RWPE2 (cell line): ENCODE results near the gene BTF3.

Experiments used
- ATAC-seq: fragments of 200-7000 bp; cut with Tn5 transposase; 3 replicates; pipeline ENCODE4 v1.9.1; 2021; ENCODE audit warnings: low read depth
- DNase-seq: peaks from one replicate; pipeline ENCODE4 v3.0.0-alpha.2; 2020; ENCODE audit warnings: low spot score
- H3K27ac ChIP-seq: fragments of 450-650 bp; 2 replicates; pipeline ENCODE4 v1.5.1; 2017; ENCODE audit warnings: mild to moderate bottlenecking; ENCODE audit not compliant: poor library complexity, severe bottlenecking
- H3K27me3 ChIP-seq: fragments of 250-450 bp; sonication (Bioruptor Pico); 2 replicates; pipeline ENCODE4 v1.5.1; 2021; ENCODE audit warnings: mild to moderate bottlenecking, moderate library complexity; ENCODE audit not compliant: insufficient read depth, poor library complexity, severe bottlenecking
- H3K36me3 ChIP-seq: fragments of 250-450 bp; sonication (Bioruptor Pico); 2 replicates; pipeline ENCODE4 v1.5.1; 2020; ENCODE audit warnings: low read depth, mild to moderate bottlenecking, moderate library complexity
- H3K4me1 ChIP-seq: fragments of 250-450 bp; sonication (Bioruptor Pico); 2 replicates; pipeline ENCODE4 v1.5.1; 2021; ENCODE audit warnings: mild to moderate bottlenecking, moderate library complexity; ENCODE audit not compliant: insufficient read depth, poor library complexity, severe bottlenecking
- H3K4me3 ChIP-seq: fragments of 250-450 bp; sonication (Bioruptor Pico); 2 replicates; pipeline ENCODE4 v1.5.1; 2021; ENCODE audit warnings: mild to moderate bottlenecking, moderate library complexity; ENCODE audit not compliant: severe bottlenecking
- H3K9me3 ChIP-seq: fragments of 250-450 bp; sonication (Bioruptor Pico); 2 replicates; pipeline ENCODE4 v1.5.1; 2021; ENCODE audit warnings: mild to moderate bottlenecking, moderate library complexity; ENCODE audit not compliant: severe bottlenecking
- TF ChIP-seq, protein P1 (sequence below): fragments of 450-650 bp; IDR thresholded peaks from one replicate; pipeline ENCODE4 v1.5.1; 2017; ENCODE audit warnings: mild to moderate bottlenecking, moderate library complexity; ENCODE audit not compliant: poor library complexity, severe bottlenecking

BTF3 gene

DNA sequence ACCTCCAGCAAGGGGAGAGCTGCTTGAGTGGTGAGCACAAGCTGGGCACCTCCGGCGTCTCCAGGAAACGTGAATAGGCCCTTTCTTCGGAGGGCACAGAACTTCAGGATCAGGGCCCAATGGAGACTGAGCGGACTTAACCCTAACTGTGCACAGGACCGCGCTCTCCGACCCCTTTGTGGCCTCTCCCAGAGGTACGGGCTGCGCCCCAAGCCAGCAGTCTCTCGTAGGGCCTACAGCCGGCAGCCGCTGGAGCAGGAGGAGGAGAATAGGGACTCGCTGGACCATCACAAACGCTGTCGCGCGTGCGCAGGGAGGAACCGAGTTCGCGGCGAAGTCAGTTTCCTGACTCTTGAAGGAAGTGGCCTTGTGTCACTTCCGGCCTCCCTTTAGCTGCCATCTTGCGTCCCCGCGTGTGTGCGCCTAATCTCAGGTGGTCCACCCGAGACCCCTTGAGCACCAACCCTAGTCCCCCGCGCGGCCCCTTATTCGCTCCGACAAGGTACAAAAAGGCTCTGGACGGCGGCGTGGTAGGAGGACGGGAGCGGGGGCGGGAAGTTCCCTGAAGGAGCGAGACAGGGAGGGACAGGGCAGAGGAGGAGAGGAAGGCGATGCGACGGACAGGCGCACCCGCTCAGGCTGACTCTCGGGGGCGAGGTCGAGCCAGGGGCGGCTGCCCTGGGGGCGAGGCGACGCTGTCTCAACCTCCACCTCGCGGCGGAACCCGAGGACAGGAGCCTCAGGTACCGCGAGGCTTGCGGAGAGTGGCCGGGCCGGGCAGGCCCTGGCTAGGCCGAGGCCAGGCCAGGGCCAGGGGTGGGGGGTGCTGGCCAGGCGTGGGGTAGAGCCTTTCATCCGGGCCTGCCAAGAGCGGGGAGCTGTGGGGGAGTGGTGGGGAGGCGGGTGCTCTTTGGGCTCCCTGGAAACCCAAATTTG is at the start of gene BTF3:
Gene BTF3 (plus strand): TSS at position 386 of the 936 bp plus-strand sequence. CDS start 226 bp downstream, at position 612.
- DNase-seq = peak; percentile 97
- peak within 1 kb of the TSS; percentile 85 for H3K27ac ChIP-seq
- peaks cover 44% of the 10 kb centered on the region for H3K36me3 ChIP-seq
- ATAC-seq = peak; percentile 92
- H3K4me3 ChIP-seq = peak within 1 kb of the TSS; percentile 84
- TF ChIP-seq, protein P1, sequence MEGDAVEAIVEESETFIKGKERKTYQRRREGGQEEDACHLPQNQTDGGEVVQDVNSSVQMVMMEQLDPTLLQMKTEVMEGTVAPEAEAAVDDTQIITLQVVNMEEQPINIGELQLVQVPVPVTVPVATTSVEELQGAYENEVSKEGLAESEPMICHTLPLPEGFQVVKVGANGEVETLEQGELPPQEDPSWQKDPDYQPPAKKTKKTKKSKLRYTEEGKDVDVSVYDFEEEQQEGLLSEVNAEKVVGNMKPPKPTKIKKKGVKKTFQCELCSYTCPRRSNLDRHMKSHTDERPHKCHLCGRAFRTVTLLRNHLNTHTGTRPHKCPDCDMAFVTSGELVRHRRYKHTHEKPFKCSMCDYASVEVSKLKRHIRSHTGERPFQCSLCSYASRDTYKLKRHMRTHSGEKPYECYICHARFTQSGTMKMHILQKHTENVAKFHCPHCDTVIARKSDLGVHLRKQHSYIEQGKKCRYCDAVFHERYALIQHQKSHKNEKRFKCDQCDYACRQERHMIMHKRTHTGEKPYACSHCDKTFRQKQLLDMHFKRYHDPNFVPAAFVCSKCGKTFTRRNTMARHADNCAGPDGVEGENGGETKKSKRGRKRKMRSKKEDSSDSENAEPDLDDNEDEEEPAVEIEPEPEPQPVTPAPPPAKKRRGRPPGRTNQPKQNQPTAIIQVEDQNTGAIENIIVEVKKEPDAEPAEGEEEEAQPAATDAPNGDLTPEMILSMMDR = no peak
- H3K4me1 ChIP-seq = peaks cover 26% of the 10 kb centered on the region
- H3K27me3 ChIP-seq = no peaks in the 10 kb centered on the region
- no peaks in the 10 kb centered on the region for H3K9me3 ChIP-seq

DNA sequence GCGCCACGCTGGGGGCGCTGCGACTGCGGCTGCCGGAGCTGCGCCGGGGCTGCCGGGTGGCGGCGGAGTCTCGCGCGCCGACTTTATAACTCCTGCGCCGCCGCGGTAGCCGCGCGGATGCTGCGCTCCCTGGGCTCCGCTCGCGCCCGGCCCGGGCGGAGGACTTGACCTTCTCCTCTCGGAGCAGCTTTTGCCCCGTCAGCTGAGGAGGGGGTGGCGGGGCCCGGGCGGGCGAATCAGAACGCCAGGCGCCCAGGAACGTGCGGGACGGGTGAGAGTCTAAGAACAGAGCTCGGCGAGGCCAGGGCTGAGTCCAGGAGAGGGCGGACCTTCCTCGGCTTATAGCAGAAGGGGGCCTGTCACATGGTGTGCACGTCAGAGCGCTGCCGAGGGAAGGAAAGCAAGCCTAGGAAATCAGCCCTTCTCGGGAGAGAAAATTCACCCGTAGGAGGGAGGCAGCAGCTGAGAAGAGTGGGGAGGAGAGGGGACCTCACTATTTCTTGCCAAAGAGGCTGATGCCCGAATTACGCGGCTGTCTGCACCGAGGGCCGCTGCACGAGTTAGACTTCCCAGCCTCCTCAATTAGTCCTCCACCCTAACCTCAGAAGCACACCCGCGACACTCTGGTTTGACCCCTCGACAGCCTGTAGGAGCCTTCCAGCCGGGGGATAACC is 49.6 kb upstream of the BTF3 start, which contains the start of gene FOXD1:
Gene FOXD1 (minus strand): TSS at position 315 of the 674 bp plus-strand sequence. CDS start 415 bp downstream, outside the sequence.
- DNase-seq = peak; percentile 97
- ATAC-seq = peak; percentile 91
- peak within 1 kb of the TSS; percentile 98 for H3K4me3 ChIP-seq
- H3K36me3 ChIP-seq = peaks cover 14% of the 10 kb centered on the region; the same call in 1 of the 2 replicates
- no peaks in the 10 kb centered on the region for H3K9me3 ChIP-seq
- H3K4me1 ChIP-seq = peaks cover 16% of the 10 kb centered on the region
- H3K27me3 ChIP-seq = peaks cover 19% of the 10 kb centered on the region
- peak within 1 kb of the TSS; percentile 70 for H3K27ac ChIP-seq
- TF ChIP-seq, protein P1 = peak; percentile 32

DNA sequence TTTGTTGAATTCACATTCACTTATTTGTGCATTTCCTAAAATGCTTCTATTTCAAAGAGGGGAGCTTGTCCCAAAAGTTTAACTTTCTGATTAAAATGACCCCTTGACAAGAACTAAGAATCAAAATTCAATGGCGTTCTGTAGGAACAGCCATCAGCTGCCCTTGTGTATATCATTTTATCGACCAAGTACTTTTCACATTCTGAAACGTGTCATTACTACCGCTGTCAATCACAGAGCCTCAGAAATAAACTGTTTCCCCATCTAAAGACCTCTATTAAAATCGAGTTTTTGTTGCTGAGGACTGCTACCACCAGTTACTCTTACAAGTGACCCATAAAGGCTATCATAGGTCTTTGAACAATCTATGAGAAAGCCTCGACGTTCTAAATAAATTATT is 48.1 kb upstream of the BTF3 start:
- TF ChIP-seq, protein P1 = no peak
- Histone ChIP-seq H3K4me3 (no peak overlapping the region), H3K36me3 (peaks cover 7% of the 10 kb centered on the region; the same call in 1 of the 2 replicates), H3K4me1 (peaks cover 16% of the 10 kb centered on the region), H3K27me3 (peaks cover 19% of the 10 kb centered on the region), H3K27ac (no peak overlapping the region), H3K9me3 (no peaks in the 10 kb centered on the region)
- DNase-seq = no peak
- no peak for ATAC-seq

DNA sequence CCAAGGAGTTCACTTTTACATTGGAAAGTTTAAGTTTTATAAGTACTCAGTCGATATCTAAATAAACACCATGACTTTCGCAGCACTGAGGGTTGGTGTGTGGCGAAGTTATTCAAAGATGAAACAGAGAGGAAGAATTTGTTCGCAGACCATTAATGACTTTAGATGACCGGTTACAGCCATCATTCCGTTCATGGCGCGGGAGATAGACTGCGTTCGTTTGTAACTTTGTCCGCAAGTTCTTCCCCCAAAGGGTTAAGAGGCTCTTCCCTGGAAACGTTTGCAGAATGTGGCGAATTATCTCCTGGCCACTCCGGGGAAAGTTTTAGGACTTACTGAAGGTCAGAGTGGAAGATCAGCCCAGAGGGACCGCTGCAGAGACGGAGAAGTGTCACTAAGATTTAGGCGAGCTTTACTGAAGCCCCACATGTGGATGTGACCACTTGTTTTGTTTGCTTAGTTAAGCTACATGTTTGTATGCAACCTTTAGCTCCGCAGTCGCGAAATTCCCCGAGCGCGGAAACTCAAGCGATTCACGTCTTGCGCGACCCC is 47.5 kb upstream of the BTF3 start:
- Histone ChIP-seq H3K36me3 (0 out of 2 replicates have a peak, but pooled peaks cover 6% of the 10 kb centered on the region), H3K9me3 (no peaks in the 10 kb centered on the region), H3K4me3 (peak overlapping the region; percentile 24), H3K27ac (no peak overlapping the region), H3K27me3 (peaks cover 19% of the 10 kb centered on the region), H3K4me1 (peaks cover 10% of the 10 kb centered on the region)
- TF ChIP-seq, protein P1 = no peak
- no peak for DNase-seq
- ATAC-seq = no peak
